GM21526 (cell line): Measurements from ENCODE around the gene CBX6.

ENCODE experiments used
- ATAC-seq: cut with Tn5 transposase; IDR thresholded peaks from one replicate; pipeline ENCODE4 v1.9.1; 2021; ENCODE audit warnings: moderate library complexity; ENCODE audit not compliant: unreplicated experiment, low FRiP score

Gene CBX6

GRCh38 chr22:38843201-38843656, 28.8 kb downstream of the CBX6 start:
- ATAC-seq, result no peak

GRCh38 chr22:38842512-38843200, 29.4 kb downstream of the CBX6 start:
- no peak for ATAC-seq

GRCh38 chr22:38841635-38842034, 30.4 kb downstream of the CBX6 start:
- ATAC-seq, result no peak

DNA sequence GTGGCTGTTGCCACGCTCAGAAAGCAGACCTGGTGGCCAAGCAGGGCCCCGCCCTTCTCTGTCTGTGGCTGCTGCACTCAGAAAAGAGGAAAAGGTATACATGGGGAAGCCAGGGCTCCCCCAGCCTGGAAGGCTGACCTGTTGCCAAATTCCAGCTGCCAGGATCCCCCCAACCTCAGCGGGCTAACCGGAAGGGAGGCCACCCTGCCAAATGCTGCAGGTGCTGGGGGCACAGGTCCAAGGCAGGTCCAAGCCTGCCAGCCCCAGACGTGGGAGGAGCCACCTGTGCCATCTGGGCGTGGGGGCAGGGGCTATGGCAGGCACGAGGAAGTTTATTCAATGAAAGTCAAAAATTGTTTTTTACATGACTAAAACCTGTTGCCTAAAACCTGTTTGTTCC, 30.8 kb downstream of the CBX6 start:
- ATAC-seq, result no peak

GRCh38 chr22:38840129-38840528, 31.9 kb downstream of the CBX6 start:
- no peak for ATAC-seq

DNA sequence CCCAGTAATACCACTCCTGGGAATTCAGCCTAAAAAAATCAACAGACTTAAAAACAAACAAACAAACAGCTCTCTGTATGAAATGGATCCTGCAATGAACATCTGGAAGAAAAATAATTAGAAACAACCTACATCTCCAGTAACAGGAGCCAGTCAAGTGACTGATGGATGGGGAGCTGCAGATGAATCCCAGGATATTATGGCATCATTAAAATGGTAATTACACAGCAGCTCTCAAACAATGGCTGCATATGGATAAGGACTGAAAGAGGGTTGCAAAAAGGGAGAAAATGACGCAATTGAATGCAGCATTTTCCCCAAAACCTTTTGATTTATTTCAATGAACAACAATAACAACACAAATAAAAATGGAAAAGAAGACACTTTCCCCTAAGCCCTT, 32.3 kb downstream of the CBX6 start:
- no peak for ATAC-seq

- no peak for ATAC-seq
These were observed 34.5 kb downstream of the CBX6 start for GRCh38 chr22:38837414-38837928.

DNA sequence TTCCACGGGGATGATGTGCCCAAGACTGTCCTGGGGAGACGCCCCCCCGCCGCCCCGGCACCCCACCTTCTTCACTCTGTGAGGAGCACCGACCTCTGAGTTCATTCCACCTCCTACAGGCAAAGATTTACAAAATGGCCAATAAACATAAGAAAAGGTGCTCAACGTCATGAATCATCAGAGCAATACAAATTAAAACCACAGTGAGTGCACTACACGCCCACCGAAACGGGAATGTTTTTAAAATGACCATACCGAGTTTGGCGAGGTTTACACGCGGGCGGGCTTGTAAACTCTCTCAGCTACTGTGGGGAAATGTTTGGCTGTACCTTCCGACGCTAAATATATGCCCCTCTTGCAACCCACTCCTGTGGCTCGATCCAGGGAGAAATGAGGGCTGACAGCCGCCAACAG, 36.1 kb downstream of the CBX6 start:
- no peak for ATAC-seq

- no peak for ATAC-seq
These were observed 37.0 kb downstream of the CBX6 start for GRCh38 chr22:38834991-38835390.

- no peak for ATAC-seq
These were observed 37.6 kb downstream of the CBX6 start for GRCh38 chr22:38834215-38834953.

DNA sequence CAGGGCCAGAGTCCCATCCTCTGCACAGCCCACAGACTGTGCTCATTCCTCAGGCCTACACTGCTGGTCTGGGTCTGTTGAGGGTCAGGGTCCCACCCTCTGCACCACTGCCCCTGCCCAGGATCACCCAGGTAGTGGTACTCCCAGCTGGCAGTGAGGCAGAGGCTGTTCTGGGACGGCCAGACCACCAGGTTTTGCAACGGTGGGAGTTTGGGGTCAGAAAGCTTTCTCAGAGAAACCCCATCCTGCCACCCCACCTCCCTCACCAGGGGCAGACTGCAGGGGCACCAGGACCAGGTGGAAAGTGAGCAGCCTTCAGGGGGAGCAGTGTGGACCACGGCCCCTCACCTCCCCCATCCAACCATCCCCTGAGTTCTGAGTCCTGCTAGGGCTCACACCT, 39.0 kb downstream of the CBX6 start:
- ATAC-seq, result no peak

GRCh38 chr22:38832005-38832978, 39.7 kb downstream of the CBX6 start:
- no peak for ATAC-seq

GRCh38 chr22:38831166-38831945, 40.7 kb downstream of the CBX6 start:
- no peak for ATAC-seq

DNA sequence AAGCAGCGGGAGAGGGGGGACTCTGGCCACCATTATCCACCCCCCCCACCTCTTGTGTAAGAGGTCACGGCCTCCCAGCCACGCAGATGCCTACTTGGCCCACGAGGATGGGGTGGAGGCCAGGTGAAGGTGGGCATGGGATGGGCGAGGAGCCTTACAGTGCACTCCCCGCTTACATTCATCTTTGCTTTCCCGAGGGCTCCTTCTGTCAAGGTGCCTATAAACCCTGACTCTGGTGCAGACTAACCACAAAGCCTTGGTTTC, 41.2 kb downstream of the CBX6 start:
- no peak for ATAC-seq

DNA sequence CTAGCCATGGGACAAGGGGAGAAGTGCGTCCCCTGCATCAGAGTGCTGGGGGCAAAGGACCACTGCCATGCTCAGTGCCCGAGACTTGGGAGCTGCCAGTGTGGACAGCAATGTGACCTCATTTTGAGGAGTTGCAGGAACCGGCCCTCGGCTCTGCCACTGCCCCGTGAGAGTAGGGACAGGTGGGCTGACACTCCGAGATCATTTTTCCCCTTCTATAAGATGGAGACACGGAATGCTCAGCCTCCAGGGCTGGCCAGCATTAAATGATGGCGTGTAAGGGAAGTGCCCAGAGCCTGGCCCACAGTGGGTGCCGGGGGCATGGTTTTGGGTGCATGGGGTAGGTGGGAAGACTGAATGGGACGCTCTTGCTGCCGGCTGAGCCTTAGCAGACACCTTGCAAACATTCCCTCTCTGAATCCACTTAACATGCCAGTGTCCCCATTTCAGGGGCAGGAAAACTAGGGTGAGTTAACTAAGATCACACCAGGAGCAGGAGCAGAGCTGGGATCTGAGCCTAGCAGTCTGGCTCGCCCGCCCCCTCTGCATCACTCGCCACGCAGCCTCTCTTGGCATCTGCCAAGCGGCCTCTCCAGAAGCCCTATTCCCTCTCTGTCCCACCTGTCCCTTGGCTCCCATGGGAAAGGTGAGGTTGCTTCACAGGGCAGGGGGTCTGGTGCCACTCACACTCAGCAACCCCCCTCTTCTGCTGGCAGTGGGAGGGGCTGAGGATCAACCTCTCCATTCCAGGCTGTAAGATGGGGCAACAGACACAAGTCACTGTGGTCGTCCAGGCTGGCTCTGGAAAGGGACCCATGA, 41.8 kb downstream of the CBX6 start:
- ATAC-seq, result no peak

GRCh38 chr22:38829485-38829884, 42.5 kb downstream of the CBX6 start:
- ATAC-seq, result no peak

DNA sequence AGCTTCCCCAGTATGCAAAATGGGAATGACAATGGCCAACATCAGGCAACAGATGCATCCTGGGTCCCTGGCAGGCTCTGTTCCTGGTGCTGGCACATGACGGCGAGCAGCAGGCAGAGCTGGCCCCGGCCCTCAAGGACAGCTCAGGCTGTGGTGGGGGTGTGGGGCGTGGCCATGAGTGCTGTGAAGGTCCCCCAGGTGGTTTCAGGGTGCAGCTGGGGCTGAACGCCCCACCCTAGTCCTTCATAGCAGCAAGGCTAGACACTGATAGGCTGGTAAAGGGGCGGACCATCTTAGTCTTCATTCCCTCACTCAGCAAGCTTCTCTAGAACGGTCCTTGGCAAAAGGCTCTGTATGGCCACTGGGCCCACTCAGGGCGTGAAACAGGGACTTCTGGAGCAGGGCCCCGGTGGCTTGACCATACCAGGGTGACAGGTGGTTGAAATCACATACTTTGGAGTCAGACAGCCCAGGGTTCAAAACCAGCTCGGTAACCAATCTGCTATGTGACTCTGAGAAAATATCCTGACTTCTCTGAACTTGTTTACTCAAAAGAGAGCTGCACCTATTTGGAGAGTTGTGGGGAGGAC, 43.3 kb downstream of the CBX6 start:
- ATAC-seq, result no peak

- ATAC-seq, result no peak
These were observed 43.8 kb downstream of the CBX6 start for GRCh38 chr22:38828191-38828590.

DNA sequence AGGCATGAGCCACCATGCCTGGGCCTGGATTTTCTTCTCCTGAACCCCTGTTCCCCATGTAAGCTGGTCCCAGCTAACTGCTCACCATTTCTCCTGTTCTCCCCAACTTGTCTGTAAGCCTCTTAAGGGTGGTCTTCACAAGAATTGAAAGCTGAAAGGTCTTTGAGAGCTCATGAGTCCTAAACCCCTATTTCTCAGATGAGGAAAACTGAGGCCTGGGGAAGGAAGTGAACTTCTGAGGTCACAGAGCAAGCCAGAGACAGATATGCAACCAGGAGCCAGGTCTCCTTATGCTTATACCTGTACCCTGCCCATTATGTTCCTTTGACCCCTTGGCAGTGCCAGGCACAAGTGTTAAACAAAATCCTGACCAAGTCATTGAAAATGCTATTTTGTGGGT, 44.5 kb downstream of the CBX6 start:
- no peak for ATAC-seq
